Muscle of leg (tissue), 16 donors: ENCODE data around the gene ZNF18. TPM values are rescaled to one million over a fixed set of nuclear protein-coding genes. Genes with fewer than 3 reads are reported as not detected.
A peak's percentile ranks its signal among the peaks of the same experiment; 100 is the strongest.

Source experiments
- DNase-seq: peaks from one replicate; pipeline ENCODE4 v3.0.0; 2013
- H3K27ac ChIP-seq: one replicate; pipeline ENCODE4 v1.5.1; 2013; ENCODE audit warnings: mild to moderate bottlenecking, low read length, control low read depth
- H3K27me3 ChIP-seq: one replicate; pipeline ENCODE4 v1.6.1; 2013; ENCODE audit warnings: low read length; ENCODE audit not compliant: control insufficient read depth, insufficient read depth
- H3K36me3 ChIP-seq: one replicate; pipeline ENCODE4 v1.6.1; 2013; ENCODE audit warnings: low read length; ENCODE audit not compliant: control insufficient read depth, insufficient read depth
- H3K4me1 ChIP-seq: one replicate; pipeline ENCODE4 v1.6.1; 2013; ENCODE audit warnings: low read length; ENCODE audit not compliant: control insufficient read depth, insufficient read depth
- H3K4me3 ChIP-seq: one replicate; pipeline ENCODE4 v1.5.1; 2013; ENCODE audit warnings: low read length, control low read depth
- H3K9me3 ChIP-seq: replicated peaks from 2 replicates; pipeline ENCODE4 v1.6.1; 2013; ENCODE audit warnings: low read depth, low read length; ENCODE audit not compliant: control insufficient read depth
- WGBS: methylation state at CpG from one replicate; pipeline ENCODE4 v1.1.5; 2013; ENCODE audit warnings: missing lambda C conversion rate; ENCODE audit not compliant: insufficient coverage; 5-methylcytosine and 5-hydroxymethylcytosine counted together
- long read RNA-seq, 11 donors: transcript quantifications; one replicate each; lab custom pipeline, GENCODE V29; 2026
- polyA plus RNA-seq, 8 donors: library from polyadenylated mRNA; unstranded; fragments of 120-200 nt; gene quantifications; one replicate each; pipeline versions ENCODE4 v1.2.1 to v1.2.3, GENCODE V29; 2013; ENCODE audit warnings: inconsistent platforms in 1 of 8, low replicate concordance in 1 of 8; ENCODE audit not compliant: insufficient read length in 8 of 8, insufficient read depth in 1 of 8
- total RNA-seq: library from RNA; stranded (reverse); fragments of 120-200 nt; gene quantifications from one replicate; pipeline ENCODE4 v1.2.4, GENCODE V29; 2013

ZNF18 gene
- total RNA-seq, result 9.8 TPM
- polyA plus RNA-seq, result 1 to 10 TPM; 5.7 to 8.3 (median 7.0) TPM
- long read RNA-seq, donor 1, result 0 reads
- long read RNA-seq, donor 2, result 0 reads
- long read RNA-seq, donor 3, partial matches to known transcripts, result 0 of 2 reads
- long read RNA-seq, donor 3, other reads (novel, unspliced or antisense), result 0 of 2 reads
- long read RNA-seq, donor 4, partial matches to known transcripts, result 0 of 1 reads
- long read RNA-seq, donor 4, other reads (novel, unspliced or antisense), result 0 of 1 reads
- long read RNA-seq, donor 5, partial matches to known transcripts, result 0 of 2 reads
- long read RNA-seq, donor 5, other reads (novel, unspliced or antisense), result 0 of 2 reads
- long read RNA-seq, donor 6, partial matches to known transcripts, result 0 of 2 reads
- long read RNA-seq, donor 6, other reads (novel, unspliced or antisense), result 0 of 2 reads
- long read RNA-seq, donor 7, partial matches to known transcripts, result 0 of 2 reads
- long read RNA-seq, donor 7, other reads (novel, unspliced or antisense), result 0 of 2 reads
- long read RNA-seq, donor 8, partial matches to known transcripts, result 0 of 1 reads
- long read RNA-seq, donor 8, other reads (novel, unspliced or antisense), result 0 of 1 reads
- long read RNA-seq, donor 9, partial matches to known transcripts, result 0 of 3 reads
- long read RNA-seq, donor 9, other reads (novel, unspliced or antisense), result 0 of 3 reads
- long read RNA-seq, donor 10, partial matches to known transcripts, result 0 of 1 reads
- long read RNA-seq, donor 10, other reads (novel, unspliced or antisense), result 0 of 1 reads
- long read RNA-seq, donor 11, partial matches to known transcripts, result 0 of 1 reads
- long read RNA-seq, donor 11, other reads (novel, unspliced or antisense), result 0 of 1 reads

GRCh38 chr17:11997147-11997971 is at the start of gene ZNF18:
Gene ZNF18, minus strand, starts transcription at chr17:11997475. Its CDS starts 4,646 bp downstream, at chr17:11992829.
- H3K4me3 ChIP-seq, result peak within 1 kb of the TSS; percentile 94
- under 1% methylated on average over 74 of the region's 74 CpGs for WGBS
- DNase-seq, result peak; percentile 98
- H3K27ac ChIP-seq, result peak within 1 kb of the TSS; percentile 89
- H3K27me3 ChIP-seq, result no peaks in the 10 kb centered on the region
- H3K9me3 ChIP-seq, result no peaks in the 10 kb centered on the region
- peaks cover 6% of the 10 kb centered on the region for H3K4me1 ChIP-seq
- H3K36me3 ChIP-seq, result peaks cover 4% of the 10 kb centered on the region

DNA sequence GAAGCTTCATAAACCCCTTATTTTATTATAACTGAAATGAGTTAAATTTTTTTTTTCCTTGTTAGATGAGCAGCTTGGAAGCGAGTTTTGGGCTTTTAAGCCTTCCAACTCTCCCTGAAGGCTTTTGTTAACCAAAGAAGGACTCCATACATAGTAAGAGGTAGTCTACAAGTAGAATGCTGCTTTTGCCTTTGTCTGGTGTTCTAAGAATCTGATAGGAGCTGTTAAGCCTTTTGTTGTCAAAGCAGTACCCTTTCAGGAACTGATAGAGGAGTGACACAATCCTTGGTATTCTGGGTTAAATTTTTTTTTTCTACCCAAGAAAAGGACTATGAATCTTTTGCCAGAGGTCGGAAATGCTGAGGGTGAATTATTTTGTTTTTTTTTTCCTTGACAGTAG is 49.5 kb upstream of the ZNF18 start:
- no peak for DNase-seq
- H3K27ac ChIP-seq, result no peak overlapping the region
- no peaks in the 10 kb centered on the region for H3K9me3 ChIP-seq
- no CpG with 5 or more reads among the region's 2 CpGs for WGBS
- no peak overlapping the region for H3K4me3 ChIP-seq
- no peaks in the 10 kb centered on the region for H3K4me1 ChIP-seq
- no peaks in the 10 kb centered on the region for H3K27me3 ChIP-seq
- no peaks in the 10 kb centered on the region for H3K36me3 ChIP-seq

GRCh38 chr17:12043702-12044101 is 46.4 kb upstream of the ZNF18 start:
- 90% methylated on average over 2 of the region's 6 CpGs for WGBS
- Histone ChIP-seq H3K9me3 (no peaks in the 10 kb centered on the region), H3K4me1 (no peaks in the 10 kb centered on the region)

DNA sequence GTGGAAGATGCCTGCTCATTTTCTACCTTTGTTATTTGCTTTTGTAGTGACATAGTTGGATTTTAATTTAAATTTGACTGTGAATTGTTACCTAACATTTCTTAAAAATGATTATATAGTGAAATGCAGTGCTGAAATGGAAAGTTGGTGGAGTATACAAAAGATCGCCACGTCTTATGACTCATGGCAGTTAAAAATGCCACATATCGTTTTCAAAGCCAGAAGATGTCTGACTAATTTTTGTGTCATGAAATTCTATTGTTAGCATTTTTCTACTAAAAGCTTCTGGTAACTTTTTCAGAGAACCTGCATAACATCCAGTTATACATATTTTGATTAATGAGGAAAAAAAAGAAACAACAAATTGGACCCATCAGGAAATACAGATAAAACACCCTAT is 44.0 kb upstream of the ZNF18 start:
- WGBS, result no CpG with 5 or more reads among the region's 3 CpGs
- H3K4me1 ChIP-seq, result no peaks in the 10 kb centered on the region
- H3K27me3 ChIP-seq, result no peaks in the 10 kb centered on the region
- H3K27ac ChIP-seq, result no peak overlapping the region
- no peaks in the 10 kb centered on the region for H3K36me3 ChIP-seq
- no peaks in the 10 kb centered on the region for H3K9me3 ChIP-seq
- H3K4me3 ChIP-seq, result no peak overlapping the region
- no peak for DNase-seq

More at GRCh38 chr17:12043702-12044101, 46.4 kb upstream of the ZNF18 start:
- Histone ChIP-seq H3K36me3 (no peaks in the 10 kb centered on the region), H3K4me3 (no peak overlapping the region), H3K27ac (no peak overlapping the region), H3K27me3 (no peaks in the 10 kb centered on the region)
- DNase-seq, result no peak

- no peak for DNase-seq
- H3K27me3 ChIP-seq, result no peaks in the 10 kb centered on the region
- WGBS, result no CpG with 5 or more reads among the region's 3 CpGs
- no peaks in the 10 kb centered on the region for H3K9me3 ChIP-seq
- H3K36me3 ChIP-seq, result no peaks in the 10 kb centered on the region
- no peak overlapping the region for H3K27ac ChIP-seq
- H3K4me3 ChIP-seq, result no peak overlapping the region
- H3K4me1 ChIP-seq, result no peaks in the 10 kb centered on the region
These were observed 43.2 kb upstream of the ZNF18 start for GRCh38 chr17:12040478-12040877.

GRCh38 chr17:12037970-12038369 is 40.7 kb upstream of the ZNF18 start:
- Histone ChIP-seq H3K36me3 (no peaks in the 10 kb centered on the region), H3K27me3 (no peaks in the 10 kb centered on the region), H3K27ac (no peak overlapping the region), H3K9me3 (no peaks in the 10 kb centered on the region), H3K4me3 (no peak overlapping the region), H3K4me1 (no peaks in the 10 kb centered on the region)
- WGBS, result 40% methylated on average over 1 of the region's 2 CpGs
- no peak for DNase-seq

GRCh38 chr17:12035673-12036072 is 38.4 kb upstream of the ZNF18 start:
- WGBS, result no CpG with 5 or more reads among the region's 1 CpG
- Histone ChIP-seq H3K36me3 (no peaks in the 10 kb centered on the region), H3K27me3 (no peaks in the 10 kb centered on the region), H3K4me3 (no peak overlapping the region), H3K9me3 (no peaks in the 10 kb centered on the region), H3K27ac (no peak overlapping the region), H3K4me1 (no peaks in the 10 kb centered on the region)
- no peak for DNase-seq

GRCh38 chr17:12034538-12034937 is 37.3 kb upstream of the ZNF18 start:
- Histone ChIP-seq H3K4me3 (no peak overlapping the region), H3K27me3 (no peaks in the 10 kb centered on the region), H3K36me3 (no peaks in the 10 kb centered on the region), H3K27ac (no peak overlapping the region), H3K4me1 (no peaks in the 10 kb centered on the region), H3K9me3 (no peaks in the 10 kb centered on the region)
- DNase-seq, result no peak
- no CpG with 5 or more reads among the region's 4 CpGs for WGBS

GRCh38 chr17:12028611-12029010 is 31.3 kb upstream of the ZNF18 start:
- Histone ChIP-seq H3K4me3 (no peak overlapping the region), H3K4me1 (no peaks in the 10 kb centered on the region), H3K9me3 (no peaks in the 10 kb centered on the region), H3K36me3 (no peaks in the 10 kb centered on the region), H3K27ac (no peak overlapping the region), H3K27me3 (no peaks in the 10 kb centered on the region)
- DNase-seq, result no peak
- WGBS, result 86% methylated on average over 1 of the region's 2 CpGs
